HepG2 (cell line): ENCODE results near the gene CA11. TPM values are rescaled to one million over a fixed set of nuclear protein-coding genes. Genes with fewer than 3 reads are reported as not detected.

Source experiments
- HIC2 ChIP-seq: sonication (generic); formaldehyde crosslinking; IDR thresholded peaks from 2 replicates; pipeline ENCODE4 v1.9.0; 2022; ENCODE audit warnings: low read depth, missing genetic modification reagents
- JUND ChIP-seq: sonication (generic); formaldehyde crosslinking; IDR thresholded peaks from 2 replicates; pipeline ENCODE4 v1.8.0; 2022; ENCODE audit warnings: mild to moderate bottlenecking, missing genetic modification reagents
- MAZ ChIP-seq, 2 experiments: sonication (generic) in 1 of 2; formaldehyde crosslinking in 1 of 2; IDR thresholded peaks; 2 replicates each; pipeline versions ENCODE4 v1.5.0 to v1.6.1; 2012 to 2020; ENCODE audit warnings: low read depth in 2 of 2, mild to moderate bottlenecking in 2 of 2, borderline replicate concordance in 1 of 2, improper control_type of control experiment in 1 of 2, low read length in 1 of 2, missing genetic modification reagents in 1 of 2, moderate library complexity in 1 of 2
- NFAT5 ChIP-seq: sonication (generic); formaldehyde crosslinking; IDR thresholded peaks from 2 replicates; pipeline ENCODE4 v1.4.0; 2020; ENCODE audit warnings: missing genetic modification reagents
- PRDM15 ChIP-seq: sonication (generic); formaldehyde crosslinking; IDR thresholded peaks from 2 replicates; pipeline ENCODE4 v1.4.0; 2020; ENCODE audit warnings: missing genetic modification reagents
- SKI ChIP-seq: fragments of 450-650 bp; IDR thresholded peaks from one replicate; pipeline ENCODE4 v1.6.1; 2018; ENCODE audit warnings: mild to moderate bottlenecking; ENCODE audit not compliant: partially characterized antibody
- TARDBP ChIP-seq: sonication (generic); formaldehyde crosslinking; IDR thresholded peaks from 2 replicates; pipeline ENCODE4 v1.8.0; 2022; ENCODE audit warnings: mild to moderate bottlenecking, missing genetic modification reagents
- ZNF230 ChIP-seq: sonication (generic); formaldehyde crosslinking; IDR thresholded peaks from 2 replicates; pipeline ENCODE4 v1.4.0; 2020; ENCODE audit warnings: mild to moderate bottlenecking, missing genetic modification reagents
- ZNF510 ChIP-seq: sonication (generic); formaldehyde crosslinking; IDR thresholded peaks from 2 replicates; pipeline ENCODE4 v1.4.0; 2020; ENCODE audit warnings: low read depth, mild to moderate bottlenecking, missing genetic modification reagents
- ZNF597 ChIP-seq: sonication (generic); formaldehyde crosslinking; IDR thresholded peaks from 2 replicates; pipeline ENCODE4 v1.5.0; 2020; ENCODE audit warnings: missing genetic modification reagents
- ZNF670 ChIP-seq: sonication (generic); formaldehyde crosslinking; IDR thresholded peaks from 2 replicates; pipeline ENCODE4 v1.8.0; 2022; ENCODE audit warnings: mild to moderate bottlenecking, missing genetic modification reagents, borderline replicate concordance
- ZNF704 ChIP-seq: sonication (generic); formaldehyde crosslinking; IDR thresholded peaks from 2 replicates; pipeline ENCODE4 v1.8.1; 2023; ENCODE audit warnings: mild to moderate bottlenecking, inconsistent platforms, moderate library complexity, missing genetic modification reagents, borderline replicate concordance
- ZNF709 ChIP-seq: sonication (generic); formaldehyde crosslinking; IDR thresholded peaks from 2 replicates; pipeline ENCODE4 v1.5.0; 2020; ENCODE audit warnings: mild to moderate bottlenecking, missing genetic modification reagents
- polyA plus RNA-seq, 8 experiments: library from polyadenylated mRNA; depleted of rRNA in 3 of 8; stranded (reverse) in 7 of 8; unstranded in 1 of 8; fragments of >200 nt; fragmentation: Illumina TruSeq in 4 of 8; extraction: Trizol in 4 of 8; gene quantifications; 2 replicates each; pipeline versions ENCODE4 v1.2.1 to v1.2.3, GENCODE V29; 2011 to 2016; ENCODE audit warnings: low read depth in 4 of 8, missing spikeins in 1 of 8, mixed read lengths in 1 of 8; ENCODE audit not compliant: insufficient read depth in 1 of 8
- total RNA-seq, 5 experiments: library from RNA; depleted of rRNA; stranded (reverse); fragments of >200 nt; fragmentation: Illumina TruSeq; extraction: Trizol; gene quantifications; 2 replicates each; pipeline ENCODE4 v1.2.3, GENCODE V29; 2016; ENCODE audit warnings: low read depth in 1 of 5

Gene CA11
- total and polyA plus RNA-seq, 2 of the 13 experiments (the other 11 are each of a cell fraction or from before 2014, with no cell fraction given), result 0.41 to 0.58 TPM

- TF ChIP-seq NFAT5 (no peak; the same call in 1 of the 2 replicates), HIC2 (no peak; the same call in 1 of the 2 replicates), PRDM15 (CRISPR knock-in tag) (no peak), MAZ (IDR thresholded peaks at IDR 0.05; ENCODE audit: borderline replicate concordance, low read depth, low read length) (peak; percentile 74; the same call in 1 of the 2 replicates), MAZ (CRISPR knock-in tag; IDR thresholded peaks at IDR 0.05; ENCODE audit: low read depth) (peak; percentile 87), JUND (no peak), SKI (peak; percentile 44), ZNF510 (peak; percentile 94; the same call in 1 of the 2 replicates), ZNF709 (CRISPR knock-in tag) (peak; percentile 44; the same call in 1 of the 2 replicates), ZNF230 (CRISPR knock-in tag) (peak; percentile 74; the same call in 1 of the 2 replicates), ZNF704 (CRISPR knock-in tag) (peak; percentile 77; the same call in 1 of the 2 replicates), ZNF670 (CRISPR knock-in tag) (no peak; the same call in 1 of the 2 replicates), ZNF597 (CRISPR knock-in tag) (no peak), TARDBP (CRISPR knock-in tag) (peak; percentile 76; the same call in 1 of the 2 replicates)
Measured at GRCh38 chr19:48637449-48637947, 8.5 kb downstream of the CA11 start (continued).
